IMR-90 (cell line): ENCODE results near the gene HAUS3. TPM values are rescaled to one million over a fixed set of nuclear protein-coding genes. Genes with fewer than 3 reads are reported as not detected.

ENCODE experiments used
- ATAC-seq: fragments of 200-7000 bp; cut with Tn5 transposase; 2 replicates; pipeline ENCODE4 v1.9.1; 2020; ENCODE audit warnings: low read depth, mild to moderate bottlenecking, moderate library complexity
- BruUV-seq: library from RNA; stranded (reverse); fragments of 400-500 nt; replicated peaks from 2 replicates; lab custom pipeline; 2021; lab: Mats Ljungman, UMichigan
- CTCF ChIA-PET: fragments of 300-600 bp; formaldehyde crosslinking; extraction: SDS; loops from one replicate; lab custom pipeline; 2021; ENCODE audit warnings: antibody characterized with exemption; lab: Yijun Ruan, JAX
- POLR2A ChIA-PET: fragments of 300-600 bp; sonication (Branson Sonifier 250); formaldehyde crosslinking; loops from one replicate; lab custom pipeline; 2022; ENCODE audit warnings: antibody characterized with exemption; ENCODE audit not compliant: unreplicated experiment; lab: Charles Lee
- DNase-seq: peaks from one replicate; pipeline ENCODE4 v3.0.0; 2013
- H2AFZ ChIP-seq: replicated peaks from 2 replicates; pipeline ENCODE3; 2013; ENCODE audit warnings: low read length, mild to moderate bottlenecking; ENCODE audit not compliant: poor library complexity
- H2AK5ac ChIP-seq: 2 replicates; pipeline ENCODE4 v1.6.1; 2013; ENCODE audit warnings: low read depth, low read length, inconsistent platforms
- H2AK9ac ChIP-seq: replicated peaks from 2 replicates; pipeline ENCODE3; 2013; ENCODE audit warnings: mild to moderate bottlenecking, low read depth, low read length, moderate library complexity; ENCODE audit not compliant: poor library complexity
- H2BK120ac ChIP-seq: 2 replicates; pipeline ENCODE4 v1.6.1; 2013; ENCODE audit warnings: low read depth, low read length, inconsistent platforms
- H2BK15ac ChIP-seq: 3 replicates; pipeline ENCODE4 v1.6.1; 2013; ENCODE audit warnings: low read depth, low read length, inconsistent platforms
- H2BK20ac ChIP-seq: 2 replicates; pipeline ENCODE4 v1.6.1; 2013; ENCODE audit warnings: low read depth, mild to moderate bottlenecking, inconsistent platforms, low read length, moderate library complexity
- H2BK5ac ChIP-seq: 2 replicates; pipeline ENCODE4 v1.6.1; 2013; ENCODE audit warnings: mild to moderate bottlenecking, low read depth, low read length, inconsistent platforms; ENCODE audit not compliant: poor library complexity, severe bottlenecking
- H3K14ac ChIP-seq: replicated peaks from 2 replicates; pipeline ENCODE4 v1.6.1; 2013; ENCODE audit warnings: low read depth, low read length, inconsistent platforms
- H3K18ac ChIP-seq: 2 replicates; pipeline ENCODE4 v1.6.1; 2013; ENCODE audit warnings: low read depth, low read length, control low read depth
- H3K23ac ChIP-seq: 2 replicates; pipeline ENCODE4 v1.6.1; 2013; ENCODE audit warnings: low read depth, low read length, inconsistent platforms
- H3K27ac ChIP-seq: 2 replicates; pipeline ENCODE4 v1.5.1; 2013; ENCODE audit warnings: mild to moderate bottlenecking, control low read depth, low read length; ENCODE audit not compliant: insufficient read depth
- H3K27me3 ChIP-seq: 2 replicates; pipeline ENCODE4 v1.6.1; 2013; ENCODE audit warnings: low read length; ENCODE audit not compliant: control insufficient read depth, insufficient read depth
- H3K36me3 ChIP-seq: 2 replicates; pipeline ENCODE4 v1.6.1; 2013; ENCODE audit warnings: low read length, mixed read lengths; ENCODE audit not compliant: control insufficient read depth, insufficient read depth
- H3K4ac ChIP-seq: 2 replicates; pipeline ENCODE4 v1.6.1; 2013; ENCODE audit warnings: low read depth, low read length, inconsistent platforms
- H3K4me1 ChIP-seq: 2 replicates; pipeline ENCODE4 v1.6.1; 2013; ENCODE audit warnings: low read length, mixed read lengths; ENCODE audit not compliant: control insufficient read depth, insufficient read depth
- H3K4me2 ChIP-seq: 2 replicates; pipeline ENCODE4 v1.6.1; 2013; ENCODE audit warnings: low read depth, mild to moderate bottlenecking, control low read depth, low read length, moderate library complexity
- H3K4me3 ChIP-seq: 2 replicates; pipeline ENCODE4 v1.5.1; 2013; ENCODE audit warnings: low read depth, mild to moderate bottlenecking, control low read depth, low read length, moderate library complexity; ENCODE audit not compliant: insufficient read depth
- H3K56ac ChIP-seq: 2 replicates; pipeline ENCODE4 v1.6.1; 2013; ENCODE audit warnings: low read length, inconsistent platforms; ENCODE audit not compliant: insufficient read depth; ENCODE audit errors: extremely low read depth
- H3K79me1 ChIP-seq, 2 experiments: 2 replicates each; pipeline ENCODE4 v1.6.1; 2013; ENCODE audit warnings: low read length in 2 of 2, inconsistent platforms in 1 of 2, low read depth in 1 of 2
- H3K9ac ChIP-seq: 2 replicates; pipeline ENCODE4 v1.6.1; 2013; ENCODE audit warnings: low read depth, low read length, control low read depth
- H3K9me1 ChIP-seq: 2 replicates; pipeline ENCODE4 v1.6.1; 2013; ENCODE audit warnings: low read length, inconsistent platforms; ENCODE audit not compliant: insufficient read depth
- H3K9me3 ChIP-seq: 2 replicates; pipeline ENCODE4 v1.6.1; 2013; ENCODE audit warnings: low read length; ENCODE audit not compliant: control insufficient read depth, insufficient read depth
- H4K20me1 ChIP-seq: 2 replicates; pipeline ENCODE4 v1.6.1; 2013; ENCODE audit warnings: low read length, inconsistent platforms; ENCODE audit not compliant: insufficient read depth
- H4K5ac ChIP-seq: 2 replicates; pipeline ENCODE4 v1.6.1; 2013; ENCODE audit warnings: mild to moderate bottlenecking, low read depth, low read length, control low read depth
- H4K8ac ChIP-seq, 2 experiments: 2 replicates each; pipeline ENCODE4 v1.6.1; 2013; ENCODE audit warnings: low read depth in 2 of 2, low read length in 2 of 2, control low read depth in 1 of 2, inconsistent platforms in 1 of 2
- H4K91ac ChIP-seq: 2 replicates; pipeline ENCODE4 v1.6.1; 2013; ENCODE audit warnings: low read depth, low read length, inconsistent platforms; ENCODE audit not compliant: insufficient read depth
- CEBPB ChIP-seq: IDR thresholded peaks from 2 replicates; pipeline ENCODE4 v1.6.1; 2012; ENCODE audit warnings: low read depth, low read length, improper control_type of control experiment
- ELK1 ChIP-seq: fragments of 150-350 bp; IDR thresholded peaks from 2 replicates; pipeline ENCODE4 v1.6.1; 2016; ENCODE audit warnings: low read depth, mild to moderate bottlenecking, low read length, moderate library complexity, borderline replicate concordance
- WGBS, 2 experiments: methylation state at CpG; one replicate each; pipeline versions ENCODE4 v1.1.5 to v1.1.7; 2013; ENCODE audit warnings: missing lambda C conversion rate in 2 of 2; ENCODE audit not compliant: insufficient read length in 1 of 2; ENCODE audit errors: extremely low coverage in 2 of 2; 5-methylcytosine and 5-hydroxymethylcytosine counted together
- dilution Hi-C: fragments of 300-500 bp; cut with HindIII; formaldehyde crosslinking; loops from one replicate; pipeline ENCODE4 v1.14.3; 2018; ENCODE audit warnings: low sequenced_read_pairs; ENCODE audit not compliant: unreplicated experiment
- in situ Hi-C: fragments of 300-500 bp; cut with MboI; formaldehyde crosslinking; loops from 3 replicates; pipeline ENCODE4 v1.14.3; 2019; ENCODE audit warnings: low sequenced_read_pairs, inconsistent platforms, mixed read lengths
- intact Hi-C: fragments of 100-400 bp; cut with micrococcal nuclease; formaldehyde crosslinking; loops from 2 replicates; pipeline ENCODE4 v1.10.0; 2022
- polyA plus RNA-seq, 3 experiments: library from polyadenylated mRNA; depleted of rRNA; stranded (reverse); fragments of >200 nt; gene quantifications; 2 replicates each; pipeline ENCODE4 v1.2.3, GENCODE V29; 2012; ENCODE audit warnings: low replicate concordance in 1 of 3
- total RNA-seq: library from RNA; depleted of rRNA; stranded (reverse); fragments of >200 nt; gene quantifications from 2 replicates; pipeline ENCODE4 v1.2.3, GENCODE V29; 2012

The HAUS3 gene
- total and polyA plus RNA-seq, 2 of the 4 experiments (the other 2 are of a cell fraction) = 4.3 to 4.8 TPM

GRCh38 chr4:2269618-2270163 is 27.8 kb upstream of the HAUS3 start:
- no peak overlapping the region for H4K8ac ChIP-seq
- H4K91ac ChIP-seq = no peak overlapping the region
- no peak overlapping the region for H4K5ac ChIP-seq
- no peak overlapping the region for H3K14ac ChIP-seq
- WGBS, 2 experiments = 88% methylated on average over 5 of the region's 12 CpGs; no CpG with 5 or more reads in 1 of the 2 experiments
- peaks cover 2% of the 10 kb centered on the region; the same call in 1 of the 2 replicates for H3K27me3 ChIP-seq
- no TSS peak for BruUV-seq
- dilution Hi-C loops (no loop called here), in situ Hi-C loops (no loop called here), intact Hi-C loops (loop anchor here (10.0 kb wide), 1 partner anchor 145 kb away; the partner anchor contains the start of genes CFAP99 and ZFYVE28)
- H2AK9ac ChIP-seq = no peak overlapping the region
- no peaks in the 10 kb centered on the region for H3K36me3 ChIP-seq
- H3K9me3 ChIP-seq = no peaks in the 10 kb centered on the region
- H2BK15ac ChIP-seq = no peak overlapping the region
- H2BK5ac ChIP-seq = no peak overlapping the region
- H3K4me1 ChIP-seq = peaks cover 3% of the 10 kb centered on the region; the same call in 1 of the 2 replicates
- H4K20me1 ChIP-seq = no peaks in the 10 kb centered on the region
- no peak overlapping the region for H2AK5ac ChIP-seq
- no peaks in the 10 kb centered on the region for H3K9me1 ChIP-seq
- no peak overlapping the region for H2BK20ac ChIP-seq
- no peak overlapping the region for H3K4me2 ChIP-seq
- no peak overlapping the region for H3K56ac ChIP-seq
- no peaks in the 10 kb centered on the region for H3K79me1 ChIP-seq
- no peak overlapping the region for H2AFZ ChIP-seq
- TF ChIP-seq CEBPB (no peak), ELK1 (no peak)
- ChIA-PET CTCF (no interaction called here), POLR2A (no interaction called here)
- no peak for ATAC-seq
- DNase-seq = no peak
- H3K9ac ChIP-seq = no peak overlapping the region
- H3K18ac ChIP-seq = no peak overlapping the region
- no peak overlapping the region for H3K4ac ChIP-seq
- H3K4me3 ChIP-seq = no peak overlapping the region
- no peak overlapping the region for H2BK120ac ChIP-seq
- H3K27ac ChIP-seq = no peak overlapping the region
- no peak overlapping the region for H3K23ac ChIP-seq
